Panc1 (cell line): ENCODE measurements around the gene THSD7A. TPM values are rescaled to one million over a fixed set of nuclear protein-coding genes. Genes with fewer than 3 reads are reported as not detected.

Experiments used
- ATAC-seq: fragments of 200-7000 bp; cut with Tn5 transposase; 2 replicates; pipeline ENCODE4 v1.9.1; 2020; ENCODE audit warnings: mild to moderate bottlenecking, moderate library complexity
- BruUV-seq: library from RNA; stranded (reverse); fragments of 400-500 nt; replicated peaks from 2 replicates; lab custom pipeline; 2021; lab: Mats Ljungman, UMichigan
- CTCF ChIA-PET: fragments of 300-600 bp; sonication (Branson Sonifier 250); formaldehyde crosslinking; loops from one replicate; lab custom pipeline; 2022; ENCODE audit warnings: antibody characterized with exemption; lab: Charles Lee
- POLR2A ChIA-PET: fragments of 300-600 bp; sonication (Branson Sonifier 250); formaldehyde crosslinking; loops from one replicate; lab custom pipeline; 2022; ENCODE audit warnings: antibody characterized with exemption; lab: Charles Lee
- DNase-seq: peaks from one replicate; pipeline ENCODE4 v3.0.0-alpha.2; 2010; ENCODE audit warnings: low read depth, low spot score
- H3K27ac ChIP-seq: 2 replicates; pipeline ENCODE4 v1.5.1; 2011; ENCODE audit warnings: mild to moderate bottlenecking, low read length, inconsistent platforms
- H3K27me3 ChIP-seq: fragments of 200-500 bp; sonication (Bioruptor generic); 2 replicates; pipeline ENCODE4 v1.6.0; 2014; ENCODE audit warnings: low read length, inconsistent platforms; ENCODE audit not compliant: control insufficient read depth, insufficient read depth
- H3K36me3 ChIP-seq: fragments of 200-500 bp; sonication (Bioruptor generic); 2 replicates; pipeline ENCODE4 v1.5.1; 2014; ENCODE audit warnings: inconsistent platforms, mild to moderate bottlenecking, low read length, moderate library complexity; ENCODE audit not compliant: control insufficient read depth, insufficient read depth
- H3K4me1 ChIP-seq: 2 replicates; pipeline ENCODE4 v1.5.1; 2011; ENCODE audit warnings: inconsistent platforms, mild to moderate bottlenecking, low read length, moderate library complexity; ENCODE audit not compliant: control insufficient read depth, insufficient read depth
- H3K4me3 ChIP-seq, 2 experiments: 2 replicates each; pipeline ENCODE4 v1.5.1; 2011 to 2012; ENCODE audit warnings: low read depth in 2 of 2, low read length in 2 of 2, mild to moderate bottlenecking in 2 of 2, inconsistent platforms in 1 of 2, moderate library complexity in 1 of 2
- H3K9me3 ChIP-seq: fragments of 200-500 bp; sonication (Bioruptor generic); 2 replicates; pipeline ENCODE4 v1.5.1; 2014; ENCODE audit warnings: low read depth, mild to moderate bottlenecking, inconsistent platforms, low read length, moderate library complexity; ENCODE audit not compliant: control insufficient read depth, insufficient read depth
- CTCF ChIP-seq: fragments of 450-650 bp; IDR thresholded peaks from 2 replicates; pipeline ENCODE4 v1.5.1; 2017; ENCODE audit warnings: mild to moderate bottlenecking
- POLR2AphosphoS5 ChIP-seq: IDR thresholded peaks from 2 replicates; pipeline ENCODE4 v1.6.1; 2012; ENCODE audit warnings: mild to moderate bottlenecking, low read depth, low read length, moderate library complexity
- REST ChIP-seq, 2 experiments: IDR thresholded peaks; 2 replicates each; pipeline ENCODE4 v1.6.1; 2011 to 2012; ENCODE audit warnings: low read depth in 2 of 2, control low read depth in 1 of 2, low read length in 1 of 2, mild to moderate bottlenecking in 1 of 2, moderate library complexity in 1 of 2; ENCODE audit not compliant: insufficient read depth in 1 of 2
- SIN3A ChIP-seq: IDR thresholded peaks from 2 replicates; pipeline ENCODE4 v1.6.1; 2012; ENCODE audit warnings: low read depth, mild to moderate bottlenecking, low read length, moderate library complexity, borderline replicate concordance; ENCODE audit not compliant: insufficient read depth
- TCF7L2 ChIP-seq: IDR thresholded peaks from 2 replicates; pipeline ENCODE4 v1.6.1; 2011; ENCODE audit warnings: mild to moderate bottlenecking, low read depth, low read length, inconsistent platforms
- in situ Hi-C: cut with HindIII; loops from 2 replicates; pipeline ENCODE4 v1.10.0; 2016; ENCODE audit warnings: low sequenced_read_pairs, low pct_unique_long_range_greater_than_20kb
- intact Hi-C: fragments of 100-400 bp; cut with micrococcal nuclease; formaldehyde crosslinking; loops from one replicate; pipeline ENCODE4 v1.10.0; 2022; ENCODE audit not compliant: unreplicated experiment
- total RNA-seq: library from RNA; stranded (reverse); gene quantifications from one replicate; pipeline ENCODE4 v1.2.1, GENCODE V29; 2021; ENCODE audit not compliant: unreplicated experiment

The THSD7A gene
- total RNA-seq, 1 experiment from 2014 or later = 38.6 TPM

GRCh38 chr7:11615174-11615573 is 216.8 kb downstream of the THSD7A start:
- in situ Hi-C loops (no loop called here), intact Hi-C loops (no loop called here)
- no peak for DNase-seq
- no peaks in the 10 kb centered on the region; the same call in 1 of the 2 replicates for H3K4me1 ChIP-seq
- H3K36me3 ChIP-seq = no peaks in the 10 kb centered on the region
- ChIA-PET CTCF (no interaction called here), POLR2A (no interaction called here)
- H3K27ac ChIP-seq = no peak overlapping the region
- no peak for TF ChIP-seq POLR2AphosphoS5
- no peak for TF ChIP-seq REST (IDR thresholded peaks at IDR 0.05; ENCODE audit: insufficient read depth in 1 of 2, low read depth in 2 of 2, low read length in 1 of 2)
- no peak for TF ChIP-seq CTCF
- TF ChIP-seq SIN3A = no peak
- TF ChIP-seq TCF7L2 = no peak
- no peaks in the 10 kb centered on the region for H3K27me3 ChIP-seq
- no peak overlapping the region for H3K4me3 ChIP-seq
- H3K9me3 ChIP-seq = no peaks in the 10 kb centered on the region
- BruUV-seq = no TSS peak
- ATAC-seq = no peak; the same call in 1 of the 2 replicates

GRCh38 chr7:11613292-11613930 is 218.6 kb downstream of the THSD7A start:
- no peak for ATAC-seq
- CTCF ChIA-PET = no interaction called here
- no TSS peak for BruUV-seq

More at GRCh38 chr7:11613292-11613930, 218.6 kb downstream of the THSD7A start:
- intact Hi-C loops (no loop called here), in situ Hi-C loops (no loop called here)
- Histone ChIP-seq H3K4me3 (no peak overlapping the region), H3K36me3 (no peaks in the 10 kb centered on the region), H3K9me3 (no peaks in the 10 kb centered on the region), H3K27ac (no peak overlapping the region), H3K4me1 (no peaks in the 10 kb centered on the region; the same call in 1 of the 2 replicates), H3K27me3 (no peaks in the 10 kb centered on the region)
- no peak for TF ChIP-seq SIN3A
- no peak for TF ChIP-seq TCF7L2
- TF ChIP-seq POLR2AphosphoS5 = no peak
- no peak for TF ChIP-seq REST (IDR thresholded peaks at IDR 0.05; ENCODE audit: insufficient read depth in 1 of 2, low read depth in 2 of 2, low read length in 1 of 2)
- POLR2A ChIA-PET = no interaction called here
- no peak for DNase-seq
